ENCODE measurements around the gene KRT31. TPM values are rescaled to one million over a fixed set of nuclear protein-coding genes. Genes with fewer than 3 reads are reported as not detected.
"Not testable (repeated sequence)": the region's sequence is repeated elsewhere in the genome, so short reads cannot be mapped to it uniquely, and the experiment has no call there.

The KRT31 gene
- not detected for polyA plus RNA-seq (ENCODE audit: insufficient read length in 3 of 3)

DNA sequence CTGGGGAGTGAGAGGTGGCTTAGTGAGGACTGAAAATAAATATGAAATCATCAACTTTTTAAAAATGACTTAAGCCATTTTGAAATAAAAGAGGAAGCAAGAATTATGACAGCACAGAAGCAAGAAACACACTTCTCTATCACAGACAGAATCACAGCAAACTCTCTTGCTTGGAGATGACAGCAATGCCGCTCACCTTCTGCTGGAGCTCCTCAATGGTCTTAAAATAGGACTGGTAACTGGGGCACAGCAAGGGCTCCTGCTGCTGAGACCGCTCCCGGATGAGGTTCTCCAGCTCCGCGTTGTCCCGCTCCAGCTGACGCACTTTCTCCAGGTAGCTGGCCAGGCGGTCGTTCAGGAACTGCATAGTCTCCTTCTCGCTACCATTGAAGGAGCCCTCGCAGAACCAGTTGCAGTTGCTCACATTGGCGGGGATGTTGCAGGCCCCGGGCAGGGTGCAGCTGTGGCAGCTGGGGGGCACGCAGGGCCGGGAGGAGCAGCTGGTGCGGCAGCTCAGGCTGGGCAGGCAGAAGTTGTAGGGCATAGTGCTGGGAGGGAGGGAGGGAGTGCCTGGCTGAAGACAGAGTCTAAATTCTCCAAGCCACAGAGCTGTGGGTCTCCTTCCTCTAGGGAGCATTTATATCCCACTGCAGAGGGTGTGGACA lies at the start of gene KRT31:
Gene KRT31, minus strand, starts transcription at position 613 of the 665 bp plus-strand sequence. Its CDS starts 69 bp downstream, at position 544.
- no peak for DNase-seq (ENCODE audit: low read depth in 3 of 3, low spot score in 2 of 3)

DNA sequence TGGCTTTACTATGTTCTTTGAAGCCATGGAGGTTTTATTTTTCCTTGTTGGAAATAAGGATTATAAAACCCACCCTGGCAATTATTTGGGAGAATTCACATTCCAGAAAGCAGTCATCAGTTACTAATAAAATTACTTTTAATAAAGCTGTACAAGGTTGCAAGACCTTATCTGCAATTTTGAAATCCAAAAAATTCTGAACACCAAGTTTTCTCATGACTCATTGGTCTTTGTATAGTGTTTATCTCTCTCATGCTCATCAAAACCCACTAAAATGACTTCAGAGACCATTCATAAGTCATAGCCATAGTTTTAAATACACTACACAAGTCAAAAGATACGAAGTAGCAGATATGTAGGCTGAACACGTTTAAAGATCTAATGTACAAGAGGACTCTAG lies 49.4 kb upstream of the KRT31 start:
- DNase-seq (ENCODE audit: low read depth in 3 of 3, low spot score in 2 of 3), result no peak

- no peak for DNase-seq (ENCODE audit: low read depth in 3 of 3, low spot score in 2 of 3)
Measured at GRCh38 chr17:41444640-41445039, 47.2 kb upstream of the KRT31 start.

GRCh38 chr17:41444186-41444585 lies 46.8 kb upstream of the KRT31 start:
- no peak for DNase-seq (ENCODE audit: low read depth in 3 of 3, low spot score in 2 of 3)

GRCh38 chr17:41442739-41443138 lies 45.3 kb upstream of the KRT31 start:
- DNase-seq (ENCODE audit: low read depth in 3 of 3, low spot score in 2 of 3), result no peak

GRCh38 chr17:41440531-41441033 lies 43.2 kb upstream of the KRT31 start, which contains the start of gene KRT38:
KRT38 (minus strand) TSS chr17:41440983; CDS start chr17:41440921, 62 bp downstream.
- no peak for DNase-seq (ENCODE audit: low read depth in 3 of 3, low spot score in 2 of 3)

DNA sequence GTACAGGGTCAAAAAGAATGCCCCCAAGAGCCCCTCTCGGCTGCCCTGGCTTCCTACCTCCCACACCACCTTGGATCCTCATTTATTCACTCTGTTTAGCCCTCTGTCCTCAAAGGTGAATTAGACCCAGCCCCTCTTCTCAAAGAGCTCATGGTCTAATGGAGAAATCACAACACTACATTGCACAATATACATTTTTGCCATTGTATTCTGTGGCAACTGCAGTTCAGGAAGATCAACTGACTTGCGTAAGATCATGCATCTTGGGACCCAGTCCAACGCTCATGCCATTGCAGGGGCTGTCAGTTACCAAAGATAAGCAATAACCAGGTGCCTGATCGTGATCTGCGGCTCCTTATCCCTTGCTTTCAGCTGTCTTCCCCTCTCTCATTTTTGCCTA lies 42.0 kb upstream of the KRT31 start:
- DNase-seq (ENCODE audit: low read depth in 3 of 3, low spot score in 2 of 3), result no peak

DNA sequence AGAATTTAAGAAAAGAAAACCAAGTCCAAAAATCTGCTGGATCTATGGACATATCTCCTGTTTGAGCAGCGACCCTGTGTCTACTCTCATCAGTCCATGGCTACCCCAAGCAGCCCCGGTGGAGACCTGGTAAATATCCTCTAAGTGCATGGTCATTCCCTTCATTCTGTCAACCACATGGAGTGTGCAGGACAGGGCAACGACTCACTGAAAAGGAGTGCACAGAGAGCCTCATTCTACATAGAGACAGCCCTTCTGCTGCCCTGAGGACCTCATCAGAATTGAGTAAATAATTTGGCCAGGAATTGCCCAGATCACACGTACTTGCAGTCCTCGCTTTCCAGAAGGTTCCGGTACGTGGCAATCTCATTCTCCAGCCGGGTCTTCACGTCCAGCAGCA lies 40.4 kb upstream of the KRT31 start:
- no peak for DNase-seq (ENCODE audit: low read depth in 3 of 3, low spot score in 2 of 3)

GRCh38 chr17:41437254-41437653 lies 39.8 kb upstream of the KRT31 start:
- no peak for DNase-seq (ENCODE audit: low read depth in 3 of 3, low spot score in 2 of 3)

DNA sequence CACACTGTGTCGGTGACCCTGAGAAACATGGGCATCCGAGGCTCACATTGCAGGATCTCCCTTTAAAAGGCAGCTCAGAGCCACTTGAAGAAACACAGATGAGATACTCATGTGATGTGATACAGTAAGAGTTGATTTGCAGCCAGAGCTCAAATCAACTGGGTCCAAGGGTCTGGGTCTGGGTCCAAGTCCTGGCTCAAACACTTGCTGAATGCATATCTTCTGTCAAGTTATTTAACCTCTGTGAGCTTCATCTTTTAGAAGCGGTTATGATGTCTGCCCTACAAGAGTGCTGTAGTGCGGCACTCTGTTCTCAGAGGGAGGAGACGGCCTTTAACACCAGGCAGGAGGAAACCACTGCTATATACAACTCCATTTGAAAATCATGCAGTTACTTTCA lies 37.0 kb upstream of the KRT31 start:
- no peak for DNase-seq (ENCODE audit: low read depth in 3 of 3, low spot score in 2 of 3)

GRCh38 chr17:41434005-41434404 lies 36.6 kb upstream of the KRT31 start:
- DNase-seq (ENCODE audit: low read depth in 3 of 3, low spot score in 2 of 3), result no peak

GRCh38 chr17:41433586-41433985 lies 36.2 kb upstream of the KRT31 start:
- no peak for DNase-seq (ENCODE audit: low read depth in 3 of 3, low spot score in 2 of 3)

DNA sequence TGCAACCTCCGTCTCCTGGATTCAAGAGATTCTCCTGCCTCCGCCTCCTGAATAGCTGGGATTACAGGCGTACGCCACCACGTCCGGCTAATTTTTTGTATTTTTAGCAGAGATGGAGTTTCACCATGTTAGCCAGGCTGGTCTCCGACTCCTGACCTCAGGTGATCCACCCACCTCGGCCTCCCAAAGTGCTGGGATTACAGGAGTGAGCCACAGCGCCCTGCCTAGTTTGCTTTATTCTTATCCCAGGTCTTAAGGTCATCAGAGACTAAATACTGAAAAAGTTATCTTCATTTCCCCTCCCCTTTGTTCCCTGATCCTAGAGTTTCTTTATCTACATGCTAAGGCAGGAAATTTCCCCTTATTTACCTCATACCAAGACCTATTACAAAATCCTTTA lies 33.0 kb upstream of the KRT31 start:
- DNase-seq (ENCODE audit: low read depth in 3 of 3, low spot score in 2 of 3), result not testable (repeated sequence)

GRCh38 chr17:41429667-41430066 lies 32.3 kb upstream of the KRT31 start:
- DNase-seq (ENCODE audit: low read depth in 3 of 3, low spot score in 2 of 3), result no peak

- DNase-seq (ENCODE audit: low read depth in 3 of 3, low spot score in 2 of 3), result no peak
Measured at GRCh38 chr17:41428591-41429291, 31.3 kb upstream of the KRT31 start.

DNA sequence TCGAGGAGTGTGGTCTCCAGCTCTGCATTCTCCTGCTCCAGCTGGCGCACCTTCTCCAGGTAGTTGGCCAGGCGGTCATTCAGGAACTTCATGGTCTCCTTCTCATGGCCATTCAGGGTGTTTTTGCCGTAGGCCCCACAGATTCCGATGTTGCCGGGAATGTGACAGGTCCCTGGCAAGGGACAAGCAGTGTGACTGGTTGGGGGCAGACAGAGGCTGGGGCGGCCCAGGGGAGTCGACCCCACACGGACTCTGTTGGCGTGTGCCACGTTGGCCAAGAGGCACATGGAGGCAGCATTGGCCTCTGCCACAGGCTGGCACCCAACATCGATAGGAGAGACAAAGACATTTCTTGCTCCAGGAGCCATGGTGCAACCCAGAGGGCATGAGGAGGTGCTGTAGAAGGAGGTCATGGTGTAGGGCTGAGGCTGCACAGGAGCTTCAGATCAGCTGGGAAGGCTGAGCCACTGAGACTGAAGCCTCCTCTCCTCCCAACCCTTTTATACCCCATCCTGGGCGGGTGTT lies 26.8 kb upstream of the KRT31 start, which contains the start of gene KRT37:
Gene KRT37, minus strand, starts transcription at position 475 of the 525 bp plus-strand sequence. Its CDS starts 62 bp downstream, at position 413.
- no peak for DNase-seq (ENCODE audit: low read depth in 3 of 3, low spot score in 2 of 3)

GRCh38 chr17:41422586-41422985 lies 25.2 kb upstream of the KRT31 start:
- not testable (repeated sequence) for DNase-seq (ENCODE audit: low read depth in 3 of 3, low spot score in 2 of 3)

DNA sequence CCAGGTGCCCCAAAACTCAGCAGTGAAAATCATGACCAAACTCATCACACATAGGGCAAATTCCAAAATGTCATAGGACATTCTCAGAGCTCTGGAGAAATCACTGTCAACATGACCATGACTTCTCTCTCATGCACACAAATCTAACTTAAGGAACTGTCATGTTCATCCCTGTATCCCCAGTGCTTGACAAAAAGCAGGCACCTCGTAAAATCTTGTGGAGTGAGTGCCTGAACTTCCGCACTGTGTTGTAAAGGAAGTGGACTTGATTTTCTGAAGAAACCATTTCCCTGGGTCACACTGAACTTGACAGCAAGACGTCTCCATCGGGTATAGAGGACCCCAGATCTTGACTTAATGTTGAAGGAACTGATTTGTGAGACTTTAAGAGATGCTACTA lies 24.2 kb upstream of the KRT31 start:
- DNase-seq (ENCODE audit: low read depth in 3 of 3, low spot score in 2 of 3), result no peak

- DNase-seq (ENCODE audit: low read depth in 3 of 3, low spot score in 2 of 3), result no peak
Measured at GRCh38 chr17:41421116-41421515, 23.7 kb upstream of the KRT31 start.

GRCh38 chr17:41420134-41420533 lies 22.7 kb upstream of the KRT31 start:
- DNase-seq (ENCODE audit: low read depth in 3 of 3, low spot score in 2 of 3), result no peak

DNA sequence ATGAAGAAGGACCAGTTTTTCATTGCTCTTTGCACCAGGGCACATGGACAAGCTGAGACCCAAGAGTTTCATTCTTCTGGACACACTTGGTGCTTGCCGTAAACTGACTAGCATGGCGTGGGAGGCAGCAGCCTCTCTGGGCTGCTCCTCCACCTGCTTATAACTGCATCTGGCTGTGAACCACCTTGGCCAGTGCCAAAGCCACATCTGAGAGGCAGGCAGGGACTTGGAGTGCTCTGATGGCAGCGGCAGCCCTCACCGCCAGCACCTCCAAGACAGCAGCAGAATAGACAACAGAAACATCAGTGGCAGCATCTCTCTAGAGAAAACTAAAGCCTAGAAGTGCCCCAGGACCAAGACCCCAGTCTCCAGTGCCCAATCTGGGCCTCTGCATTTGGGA lies 22.3 kb upstream of the KRT31 start:
- no peak for DNase-seq (ENCODE audit: low read depth in 3 of 3, low spot score in 2 of 3)

All from right renal cortex interstitium (tissue), 3 donors.